ENCODE measurements around the gene PIEZO1.

DNA sequence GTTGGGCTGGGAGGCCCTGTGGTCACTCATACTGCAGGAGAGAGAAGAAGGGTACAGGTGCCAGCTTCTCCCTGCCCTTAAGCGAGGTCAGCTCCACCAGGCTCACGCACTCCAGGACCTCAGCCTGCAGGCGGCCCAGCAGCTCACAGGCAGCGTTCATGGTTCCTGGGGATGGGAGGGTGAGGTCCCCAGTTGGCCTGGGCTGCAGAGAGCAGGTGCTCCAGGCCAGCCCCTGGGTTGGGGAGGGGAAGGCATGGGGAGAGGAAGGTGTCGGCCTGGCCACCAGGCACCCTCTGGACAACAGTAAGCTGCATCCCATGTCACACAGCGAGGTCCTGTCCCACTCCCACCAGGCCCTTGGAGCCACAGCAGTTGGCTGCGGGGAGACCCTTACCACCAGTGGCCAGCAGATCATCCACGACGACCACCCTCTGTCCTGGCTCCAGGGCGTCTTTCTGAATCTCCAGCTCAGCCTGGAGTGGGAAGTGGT lies 24.7 kb upstream of the PIEZO1 start:
- no peak for TF ChIP-seq POLR2A (IDR thresholded peaks at IDR 0.05)
- TF ChIP-seq POLR2AphosphoS5 (IDR thresholded peaks at IDR 0.05), result no peak
- TF ChIP-seq, protein P1, sequence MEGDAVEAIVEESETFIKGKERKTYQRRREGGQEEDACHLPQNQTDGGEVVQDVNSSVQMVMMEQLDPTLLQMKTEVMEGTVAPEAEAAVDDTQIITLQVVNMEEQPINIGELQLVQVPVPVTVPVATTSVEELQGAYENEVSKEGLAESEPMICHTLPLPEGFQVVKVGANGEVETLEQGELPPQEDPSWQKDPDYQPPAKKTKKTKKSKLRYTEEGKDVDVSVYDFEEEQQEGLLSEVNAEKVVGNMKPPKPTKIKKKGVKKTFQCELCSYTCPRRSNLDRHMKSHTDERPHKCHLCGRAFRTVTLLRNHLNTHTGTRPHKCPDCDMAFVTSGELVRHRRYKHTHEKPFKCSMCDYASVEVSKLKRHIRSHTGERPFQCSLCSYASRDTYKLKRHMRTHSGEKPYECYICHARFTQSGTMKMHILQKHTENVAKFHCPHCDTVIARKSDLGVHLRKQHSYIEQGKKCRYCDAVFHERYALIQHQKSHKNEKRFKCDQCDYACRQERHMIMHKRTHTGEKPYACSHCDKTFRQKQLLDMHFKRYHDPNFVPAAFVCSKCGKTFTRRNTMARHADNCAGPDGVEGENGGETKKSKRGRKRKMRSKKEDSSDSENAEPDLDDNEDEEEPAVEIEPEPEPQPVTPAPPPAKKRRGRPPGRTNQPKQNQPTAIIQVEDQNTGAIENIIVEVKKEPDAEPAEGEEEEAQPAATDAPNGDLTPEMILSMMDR (IDR thresholded peaks at IDR 0.05), result no peak
- TF ChIP-seq EP300 (IDR thresholded peaks at IDR 0.05), result no peak
